ENCODE results near the gene RBM25. TPM values are rescaled to one million over a fixed set of nuclear protein-coding genes. Genes with fewer than 3 reads are reported as not detected.
"Not testable (repeated sequence)": the region's sequence is repeated elsewhere in the genome, so short reads cannot be mapped to it uniquely, and the experiment has no call there.

The RBM25 gene
- total and polyA plus RNA-seq, 8 donors: 52.7 to 269 (median 190) TPM

DNA sequence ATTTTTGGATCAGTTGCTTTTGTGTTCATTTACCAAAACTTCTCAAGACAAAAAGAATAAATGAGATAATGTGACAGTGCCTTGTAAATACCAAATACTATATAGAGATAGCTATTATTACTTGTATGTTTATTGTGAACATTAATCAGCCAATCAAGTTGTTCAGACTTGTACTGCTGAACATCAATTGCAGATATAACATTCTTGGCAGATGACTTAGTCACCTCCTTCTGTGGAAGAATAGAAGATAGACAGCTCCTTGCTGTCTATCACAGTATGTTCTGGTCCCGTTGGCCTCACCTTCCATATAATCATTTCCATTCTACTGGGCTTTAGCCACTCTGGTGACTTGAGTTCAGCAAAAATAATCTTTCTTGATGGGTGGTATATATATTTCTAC is 108.1 kb downstream of the RBM25 start:
- Histone ChIP-seq H3K27me3 (no peaks in the 10 kb centered on the region), H3K36me3 (peaks cover 0 to 88% of the 10 kb centered on the region in 2 donors), H3K27ac (no peak overlapping the region), H3K9me3 (no peaks in the 10 kb centered on the region), H3K4me3 (no peak overlapping the region), H3K4me1 (no peaks in the 10 kb centered on the region)
- ATAC-seq: no peak
- TF ChIP-seq, protein P1, sequence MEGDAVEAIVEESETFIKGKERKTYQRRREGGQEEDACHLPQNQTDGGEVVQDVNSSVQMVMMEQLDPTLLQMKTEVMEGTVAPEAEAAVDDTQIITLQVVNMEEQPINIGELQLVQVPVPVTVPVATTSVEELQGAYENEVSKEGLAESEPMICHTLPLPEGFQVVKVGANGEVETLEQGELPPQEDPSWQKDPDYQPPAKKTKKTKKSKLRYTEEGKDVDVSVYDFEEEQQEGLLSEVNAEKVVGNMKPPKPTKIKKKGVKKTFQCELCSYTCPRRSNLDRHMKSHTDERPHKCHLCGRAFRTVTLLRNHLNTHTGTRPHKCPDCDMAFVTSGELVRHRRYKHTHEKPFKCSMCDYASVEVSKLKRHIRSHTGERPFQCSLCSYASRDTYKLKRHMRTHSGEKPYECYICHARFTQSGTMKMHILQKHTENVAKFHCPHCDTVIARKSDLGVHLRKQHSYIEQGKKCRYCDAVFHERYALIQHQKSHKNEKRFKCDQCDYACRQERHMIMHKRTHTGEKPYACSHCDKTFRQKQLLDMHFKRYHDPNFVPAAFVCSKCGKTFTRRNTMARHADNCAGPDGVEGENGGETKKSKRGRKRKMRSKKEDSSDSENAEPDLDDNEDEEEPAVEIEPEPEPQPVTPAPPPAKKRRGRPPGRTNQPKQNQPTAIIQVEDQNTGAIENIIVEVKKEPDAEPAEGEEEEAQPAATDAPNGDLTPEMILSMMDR (IDR thresholded peaks at IDR 0.05): no peak
- intact Hi-C loops (cut with DNase I): no loop called here
- DNase-seq: no peak

DNA sequence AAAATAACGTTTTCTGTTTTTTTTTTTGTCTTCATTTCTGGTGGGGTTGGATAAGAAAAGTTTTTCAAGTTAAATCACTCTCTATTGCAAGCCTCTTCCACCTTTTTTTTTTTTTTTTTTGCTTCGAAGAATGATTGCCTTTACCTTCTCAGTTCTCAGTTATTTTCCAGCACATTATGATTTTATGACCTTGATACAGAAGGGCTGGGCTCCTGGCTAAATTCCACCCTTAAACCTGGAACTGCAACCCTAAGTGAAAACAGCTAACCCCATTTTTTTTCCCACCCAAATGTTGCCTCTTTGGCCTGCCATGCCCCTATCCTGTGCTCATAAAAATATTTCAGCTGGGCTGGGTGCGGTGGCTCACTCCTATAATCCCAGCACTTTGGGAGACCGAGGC is 109.4 kb downstream of the RBM25 start:
- H3K4me3 ChIP-seq: no peak overlapping the region
- TF ChIP-seq, protein P1 (IDR thresholded peaks at IDR 0.05): no peak
- H3K9me3 ChIP-seq: no peaks in the 10 kb centered on the region
- peaks cover 0 to 89% of the 10 kb centered on the region in 2 donors for H3K36me3 ChIP-seq
- H3K27ac ChIP-seq: no peak overlapping the region
- intact Hi-C loops (cut with DNase I): no loop called here
- DNase-seq (no peak), ATAC-seq (no peak)
- H3K4me1 ChIP-seq: no peaks in the 10 kb centered on the region
- H3K27me3 ChIP-seq: no peaks in the 10 kb centered on the region

DNA sequence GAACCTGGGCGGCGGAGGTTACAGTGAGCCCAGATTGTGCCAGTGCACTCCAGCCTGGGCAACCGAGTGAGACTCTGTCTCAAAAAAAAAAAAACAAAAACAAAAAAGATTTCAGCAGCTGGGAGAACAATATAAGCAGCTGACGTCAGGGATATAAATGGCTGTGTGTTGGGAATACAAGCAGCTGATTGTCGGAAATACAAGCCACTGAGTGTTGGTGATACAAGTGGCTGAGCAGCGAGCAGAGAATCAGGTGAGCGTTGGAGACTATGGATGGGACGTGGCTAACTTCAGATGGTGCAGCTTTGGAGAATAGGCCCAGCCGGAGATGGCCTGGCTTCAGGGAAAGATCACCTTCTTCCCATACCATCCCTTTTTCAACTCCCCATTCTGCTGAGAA is 109.9 kb downstream of the RBM25 start:
- intact Hi-C loops (cut with DNase I): no loop called here
- no peak for ATAC-seq
- no peak overlapping the region for H3K27ac ChIP-seq
- no peaks in the 10 kb centered on the region for H3K4me1 ChIP-seq
- no peaks in the 10 kb centered on the region for H3K9me3 ChIP-seq
- H3K4me3 ChIP-seq: no peak overlapping the region
- DNase-seq: no peak
- H3K27me3 ChIP-seq: no peaks in the 10 kb centered on the region
- TF ChIP-seq, protein P1 (IDR thresholded peaks at IDR 0.05): no peak
- H3K36me3 ChIP-seq: peaks cover 0 to 90% of the 10 kb centered on the region in 2 donors

DNA sequence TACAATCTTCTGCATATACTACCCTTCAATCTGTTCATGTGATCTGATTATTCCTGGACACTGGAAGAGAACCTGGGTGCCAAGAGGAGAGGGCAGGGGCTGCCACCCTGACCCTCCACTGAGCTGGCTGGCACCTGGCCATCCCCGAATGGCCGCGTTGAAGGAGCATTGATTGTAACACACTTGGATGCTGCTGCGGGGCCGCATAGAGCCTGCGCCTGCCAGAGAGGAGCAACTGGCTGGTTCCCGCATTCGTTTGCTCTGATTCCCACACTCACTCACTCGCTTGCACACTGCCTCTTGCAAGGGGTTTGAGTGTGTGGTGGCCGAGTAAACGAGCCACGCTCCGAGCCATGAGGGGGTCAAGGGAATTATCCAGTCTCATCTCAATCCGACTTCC is 110.4 kb downstream of the RBM25 start:
- DNase-seq (no peak), ATAC-seq (no peak)
- no peaks in the 10 kb centered on the region for H3K9me3 ChIP-seq
- H3K36me3 ChIP-seq: peaks cover 0 to 90% of the 10 kb centered on the region in 2 donors
- no peaks in the 10 kb centered on the region for H3K4me1 ChIP-seq
- H3K4me3 ChIP-seq: no peak overlapping the region
- H3K27me3 ChIP-seq: no peaks in the 10 kb centered on the region
- TF ChIP-seq, protein P1 (IDR thresholded peaks at IDR 0.05): no peak
- H3K27ac ChIP-seq: no peak overlapping the region
- intact Hi-C loops (cut with DNase I): no loop called here

DNA sequence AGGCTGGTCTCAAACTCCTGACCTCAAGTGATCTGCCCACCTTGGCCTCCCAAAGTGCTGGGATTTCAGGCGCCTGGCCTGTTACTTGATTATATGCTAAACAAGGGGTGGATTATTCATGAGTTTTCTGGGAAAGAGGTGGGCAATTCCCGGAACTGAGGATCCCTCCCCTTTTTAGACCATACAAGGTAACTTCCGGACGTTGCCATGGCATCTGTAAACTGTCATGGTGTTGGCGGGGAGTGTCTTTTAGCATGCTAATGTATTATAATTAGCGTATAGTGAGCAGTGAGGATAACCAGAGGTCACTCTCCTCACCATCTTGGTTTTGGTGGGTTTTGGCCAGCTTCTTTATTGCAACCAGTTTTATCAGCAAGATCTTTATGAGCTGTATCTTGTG is 111.5 kb downstream of the RBM25 start:
- not testable (repeated sequence) for H3K9me3 ChIP-seq, H3K4me3 ChIP-seq, H3K27ac ChIP-seq, ATAC-seq, DNase-seq, H3K27me3 ChIP-seq, H3K4me1 ChIP-seq
- peaks cover 0 to 95% of the 10 kb centered on the region in 2 donors for H3K36me3 ChIP-seq
- intact Hi-C loops (cut with DNase I): loop anchor here in 1 of 2 donors (10.0 kb wide), 1 partner anchor 305 kb away; no protein-coding TSS in a partner anchor

DNA sequence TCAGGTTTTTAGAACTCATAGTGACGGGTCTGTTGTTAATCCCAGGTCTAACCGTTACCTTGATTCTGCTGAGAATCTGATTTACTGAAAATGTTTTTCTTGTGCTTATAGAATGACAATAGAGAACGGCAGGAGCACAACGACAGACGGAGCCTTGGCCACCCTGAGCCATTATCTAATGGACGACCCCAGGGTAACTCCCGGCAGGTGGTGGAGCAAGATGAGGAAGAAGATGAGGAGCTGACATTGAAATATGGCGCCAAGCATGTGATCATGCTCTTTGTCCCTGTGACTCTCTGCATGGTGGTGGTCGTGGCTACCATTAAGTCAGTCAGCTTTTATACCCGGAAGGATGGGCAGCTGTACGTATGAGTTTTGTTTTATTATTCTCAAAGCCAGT is 112.4 kb downstream of the RBM25 start:
- H3K27me3 ChIP-seq: no peaks in the 10 kb centered on the region
- intact Hi-C loops (cut with DNase I): loop anchor here in 1 of 2 donors (10.0 kb wide), 1 partner anchor 304 kb away; no protein-coding TSS in a partner anchor
- DNase-seq (no peak), ATAC-seq (no peak)
- no peaks in the 10 kb centered on the region for H3K9me3 ChIP-seq
- H3K27ac ChIP-seq: no peak overlapping the region
- H3K36me3 ChIP-seq: peaks cover 0 to 95% of the 10 kb centered on the region in 2 donors
- H3K4me3 ChIP-seq: no peak overlapping the region
- H3K4me1 ChIP-seq: no peaks in the 10 kb centered on the region
- TF ChIP-seq, protein P1 (IDR thresholded peaks at IDR 0.05): no peak

Measured in left lung (tissue), 10 donors.